SK-N-MC (cell line): Measurements from ENCODE around the gene MLLT3.

ENCODE experiments used
- EZH2 ChIP-seq: fragments of 200-600 bp; sonication (generic); IDR thresholded peaks from one replicate; pipeline ENCODE4 v1.6.1; 2017; ENCODE audit warnings: antibody characterized with exemption
- POLR2AphosphoS5 ChIP-seq: IDR thresholded peaks from 2 replicates; pipeline ENCODE4 v1.6.1; 2012; ENCODE audit warnings: mild to moderate bottlenecking, low read depth, low read length, borderline replicate concordance

DNA sequence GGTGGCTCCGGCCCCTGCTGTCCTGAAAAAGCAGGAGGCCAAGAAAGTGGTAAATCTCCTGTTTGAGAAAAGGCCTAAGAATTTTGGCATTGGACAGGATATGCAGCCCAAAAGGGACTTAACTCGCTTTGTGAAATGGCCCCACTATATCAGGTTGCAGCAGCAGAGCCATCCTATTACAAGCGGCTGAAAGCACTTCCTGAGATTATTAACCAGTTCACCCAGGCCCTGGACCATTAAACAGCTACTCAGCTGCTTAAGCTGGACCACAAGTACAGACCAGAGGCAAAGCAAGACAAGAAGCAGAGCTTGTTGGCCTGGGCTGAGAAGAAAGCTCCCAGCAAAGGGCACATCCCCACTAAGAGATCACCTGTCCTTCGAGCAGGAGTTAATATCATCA is 89.7 kb downstream of the MLLT3 start:
- TF ChIP-seq EZH2: no peak
- TF ChIP-seq POLR2AphosphoS5: no peak
